Uterus (tissue), 2 donors: Measurements from ENCODE around the gene KIF1B.

ENCODE experiments used
- CTCF ChIP-seq, 4 experiments: fragments of 200-600 bp in 2 of 4; fragments of 450-650 bp in 2 of 4; sonication (generic) in 2 of 4; IDR thresholded peaks; one replicate each; pipeline ENCODE4 v1.5.1; 2016 to 2019; ENCODE audit warnings: antibody characterized with exemption in 4 of 4, mild to moderate bottlenecking in 2 of 4, moderate library complexity in 1 of 4
- POLR2A ChIP-seq, 2 donors: fragments of 450-650 bp; IDR thresholded peaks; one replicate each; pipeline ENCODE4 v1.6.1; 2016; ENCODE audit warnings: antibody characterized with exemption in 2 of 2, mild to moderate bottlenecking in 1 of 2, moderate library complexity in 1 of 2

DNA sequence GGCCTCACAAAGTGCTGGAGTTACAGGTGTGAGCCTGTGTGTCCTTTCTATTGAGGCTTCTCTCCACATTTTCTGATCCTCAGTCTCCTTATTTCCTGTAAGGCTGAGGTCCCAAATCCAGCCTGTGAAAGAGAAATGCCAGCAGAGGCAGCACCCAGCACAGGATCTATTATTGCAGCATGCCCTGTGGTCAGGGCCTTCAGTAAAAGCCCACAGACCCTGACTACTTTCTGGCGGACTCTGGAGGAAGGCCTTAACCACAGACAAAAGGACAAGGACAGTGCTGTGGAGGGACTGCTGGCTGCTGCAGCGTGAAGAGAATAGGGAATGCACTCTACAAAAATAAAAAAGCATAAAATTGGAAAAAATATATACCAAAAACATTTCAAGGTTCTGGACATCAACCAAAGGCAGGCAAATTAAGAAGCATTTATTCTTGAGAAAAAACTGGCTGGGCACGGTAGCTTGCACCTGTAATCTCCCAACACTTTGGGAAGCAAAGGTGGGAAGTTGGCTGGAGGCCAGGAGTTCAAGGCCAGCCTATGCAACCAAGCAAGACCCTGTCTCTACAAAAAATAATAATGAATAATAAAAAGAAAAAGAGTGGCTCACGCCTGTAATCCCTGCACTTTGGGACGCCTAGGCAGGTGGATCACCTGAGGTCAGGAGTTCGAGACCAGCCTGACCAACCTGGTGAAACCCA, 179.1 kb downstream of the KIF1B start:
- no peak for TF ChIP-seq POLR2A (IDR thresholded peaks at IDR 0.05)
- no peak for TF ChIP-seq CTCF (IDR thresholded peaks at IDR 0.05)
